Keratinocyte (primary cell): Measurements from ENCODE around the gene P3H2. TPM values are rescaled to one million over a fixed set of nuclear protein-coding genes. Genes with fewer than 3 reads are reported as not detected.
A peak's percentile ranks its signal among the peaks of the same experiment; 100 is the strongest.

ENCODE experiments used
- DNase-seq: peaks from one replicate; pipeline ENCODE4 v3.0.0-alpha.2; 2011; ENCODE audit warnings: low read depth, missing footprints, low spot score
- FAIRE-seq: peaks from 2 replicates; lab custom pipeline; 2011; peaks lifted over from hg19 to GRCh38; lab: Jason Lieb, UNC
- H2AFZ ChIP-seq: 2 replicates; pipeline ENCODE4 v1.6.0; 2012; ENCODE audit warnings: low read length, control low read depth, inconsistent platforms; ENCODE audit not compliant: control insufficient read depth
- H3K27ac ChIP-seq: 2 replicates; pipeline ENCODE4 v1.5.1; 2011; ENCODE audit warnings: low read length; ENCODE audit not compliant: control insufficient read depth, insufficient read depth
- H3K27me3 ChIP-seq: 3 replicates; pipeline ENCODE4 v1.6.0; 2011; ENCODE audit warnings: low read length; ENCODE audit not compliant: control insufficient read depth, insufficient read depth; ENCODE audit errors: extremely low read depth
- H3K36me3 ChIP-seq, 2 experiments: 2 replicates in 1 of 2; 3 replicates in 1 of 2; pipeline ENCODE4 v1.5.1; 2011; ENCODE audit warnings: low read length in 2 of 2, mild to moderate bottlenecking in 1 of 2; ENCODE audit not compliant: control insufficient read depth in 2 of 2, insufficient read depth in 2 of 2; ENCODE audit errors: extremely low read depth in 1 of 2
- H3K4me1 ChIP-seq: 3 replicates; pipeline ENCODE4 v1.5.1; 2011; ENCODE audit warnings: low read length; ENCODE audit not compliant: control insufficient read depth, insufficient read depth; ENCODE audit errors: extremely low read depth
- H3K4me2 ChIP-seq: 3 replicates; pipeline ENCODE4 v1.6.0; 2011; ENCODE audit warnings: low read depth, low read length; ENCODE audit not compliant: control insufficient read depth, insufficient read depth; ENCODE audit errors: extremely low read depth
- H3K4me3 ChIP-seq, 3 experiments: fragments of 200-600 bp in 1 of 3; sonication (generic) in 1 of 3; 2 replicates in 2 of 3; 3 replicates in 1 of 3; pipeline ENCODE4 v1.5.1; 2011 to 2016; ENCODE audit warnings: low read length in 3 of 3, mild to moderate bottlenecking in 3 of 3, control low read depth in 2 of 3, inconsistent platforms in 1 of 3, low read depth in 1 of 3, mixed read lengths in 1 of 3, mixed run types in 1 of 3, moderate library complexity in 1 of 3; ENCODE audit not compliant: control insufficient read depth in 2 of 3, insufficient read depth in 2 of 3; ENCODE audit errors: extremely low read depth in 1 of 3
- H3K79me2 ChIP-seq: 2 replicates; pipeline ENCODE4 v1.6.0; 2012; ENCODE audit warnings: low read length; ENCODE audit not compliant: control insufficient read depth, insufficient read depth
- H3K9ac ChIP-seq: 3 replicates; pipeline ENCODE4 v1.6.0; 2011; ENCODE audit warnings: low read length; ENCODE audit not compliant: control insufficient read depth, insufficient read depth; ENCODE audit errors: extremely low read depth
- H3K9me1 ChIP-seq: 3 replicates; pipeline ENCODE4 v1.6.0; 2011; ENCODE audit warnings: low read length; ENCODE audit not compliant: control insufficient read depth, insufficient read depth; ENCODE audit errors: extremely low read depth
- H3K9me3 ChIP-seq: 2 replicates; pipeline ENCODE4 v1.5.1; 2012; ENCODE audit warnings: low read depth, low read length; ENCODE audit not compliant: control insufficient read depth
- H4K20me1 ChIP-seq: 3 replicates; pipeline ENCODE4 v1.6.0; 2011; ENCODE audit warnings: low read length; ENCODE audit not compliant: control insufficient read depth, insufficient read depth; ENCODE audit errors: extremely low read depth
- EZH2 ChIP-seq: IDR thresholded peaks from one replicate; pipeline ENCODE4 v1.6.1; 2012; ENCODE audit warnings: inconsistent platforms, mild to moderate bottlenecking, low read length, moderate library complexity
- dilution Hi-C: fragments of 300-500 bp; cut with MboI; formaldehyde crosslinking; loops from one replicate; pipeline ENCODE4 v1.7.0; 2020; ENCODE audit warnings: low sequenced_read_pairs; ENCODE audit not compliant: extremely low pct_ligation_motif_present
- polyA plus RNA-seq, 5 experiments: library from polyadenylated mRNA; depleted of rRNA in 3 of 5; stranded (reverse) in 3 of 5; stranded (forward) in 1 of 5; unstranded in 1 of 5; fragments of >200 nt; gene quantifications; 1 replicate in 1 of 5; 2 replicates in 3 of 5; 3 replicates in 1 of 5; pipeline versions ENCODE4 v1.2.1 to v1.2.3, GENCODE V29; 2011 to 2012; ENCODE audit warnings: missing spikeins in 2 of 5, low read depth in 1 of 5, low replicate concordance in 1 of 5
- TF ChIP-seq, protein P1 (sequence below), 3 experiments: IDR thresholded peaks in 1 of 3; conservative IDR thresholded peaks in 1 of 3; optimal IDR thresholded peaks in 1 of 3; 2 replicates in 2 of 3; 3 replicates in 1 of 3; pipeline versions ENCODE3 to v1.5.1; 2011; ENCODE audit warnings: low read length in 3 of 3, mild to moderate bottlenecking in 3 of 3, moderate library complexity in 2 of 3, control low read depth in 1 of 3, inconsistent platforms in 1 of 3; ENCODE audit not compliant: insufficient read depth in 2 of 3; ENCODE audit errors: extremely low read depth in 1 of 3

Gene P3H2
- polyA plus RNA-seq, 1 donor (not counting 4 experiments of a cell fraction or from before 2014, with no cell fraction given) = 115 TPM

DNA sequence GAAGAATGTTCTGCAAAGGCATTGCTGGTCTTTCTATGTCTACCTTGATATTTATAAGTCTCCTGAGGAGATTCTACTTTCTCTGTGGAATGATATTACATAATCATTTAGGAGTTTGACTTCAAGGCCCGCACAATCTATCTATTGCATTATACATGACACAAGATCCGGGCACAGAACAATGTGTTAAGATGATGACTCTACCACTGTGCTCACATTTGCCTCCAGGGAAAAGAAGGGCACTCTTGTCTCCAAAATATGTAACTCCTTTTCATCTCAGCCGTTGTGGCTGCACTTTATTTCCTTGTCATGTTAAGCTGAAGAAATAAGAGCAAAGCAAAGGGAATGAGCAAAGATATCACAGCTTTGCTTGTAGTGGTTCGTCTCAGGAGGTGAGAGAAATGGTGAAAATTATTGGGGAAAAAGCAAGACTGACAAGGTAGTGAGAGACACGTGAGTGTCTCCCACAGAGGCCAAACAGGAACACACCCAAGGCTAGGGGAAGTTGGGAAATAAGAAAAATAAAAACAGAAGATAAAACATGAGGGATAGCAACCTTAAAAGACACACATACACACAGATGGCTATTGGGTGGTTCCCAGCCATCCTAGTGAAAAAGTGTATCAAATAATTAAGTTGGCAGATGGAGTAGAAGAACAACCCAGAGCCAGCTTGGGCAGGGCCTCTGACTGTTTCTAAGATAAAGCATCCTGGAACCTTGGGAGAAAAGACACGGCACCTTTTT is 184.3 kb downstream of the P3H2 start:
- Histone ChIP-seq H3K9me3 (no peaks in the 10 kb centered on the region), H3K4me1 (peaks cover 47% of the 10 kb centered on the region), H2AFZ (no peak overlapping the region), H3K9ac (peak overlapping the region; percentile 59), H3K4me3 (no peak overlapping the region), H3K4me2 (peak overlapping the region; percentile 7), H3K27me3 (no peaks in the 10 kb centered on the region), H3K9me1 (no peaks in the 10 kb centered on the region), H3K36me3 (no peaks in the 10 kb centered on the region), H3K27ac (peak overlapping the region; percentile 95), H3K79me2 (no peaks in the 10 kb centered on the region), H4K20me1 (no peaks in the 10 kb centered on the region)
- DNase-seq (peak; percentile 83), FAIRE-seq (peak; percentile 96)
- dilution Hi-C loops = no loop called here
- TF ChIP-seq, protein P1, sequence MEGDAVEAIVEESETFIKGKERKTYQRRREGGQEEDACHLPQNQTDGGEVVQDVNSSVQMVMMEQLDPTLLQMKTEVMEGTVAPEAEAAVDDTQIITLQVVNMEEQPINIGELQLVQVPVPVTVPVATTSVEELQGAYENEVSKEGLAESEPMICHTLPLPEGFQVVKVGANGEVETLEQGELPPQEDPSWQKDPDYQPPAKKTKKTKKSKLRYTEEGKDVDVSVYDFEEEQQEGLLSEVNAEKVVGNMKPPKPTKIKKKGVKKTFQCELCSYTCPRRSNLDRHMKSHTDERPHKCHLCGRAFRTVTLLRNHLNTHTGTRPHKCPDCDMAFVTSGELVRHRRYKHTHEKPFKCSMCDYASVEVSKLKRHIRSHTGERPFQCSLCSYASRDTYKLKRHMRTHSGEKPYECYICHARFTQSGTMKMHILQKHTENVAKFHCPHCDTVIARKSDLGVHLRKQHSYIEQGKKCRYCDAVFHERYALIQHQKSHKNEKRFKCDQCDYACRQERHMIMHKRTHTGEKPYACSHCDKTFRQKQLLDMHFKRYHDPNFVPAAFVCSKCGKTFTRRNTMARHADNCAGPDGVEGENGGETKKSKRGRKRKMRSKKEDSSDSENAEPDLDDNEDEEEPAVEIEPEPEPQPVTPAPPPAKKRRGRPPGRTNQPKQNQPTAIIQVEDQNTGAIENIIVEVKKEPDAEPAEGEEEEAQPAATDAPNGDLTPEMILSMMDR (optimal IDR thresholded peaks at IDR 0.05 in 1 of 3, IDR thresholded peaks at IDR 0.05 in 1 of 3, conservative IDR thresholded peaks at IDR 0.05 in 1 of 3; ENCODE audit: extremely low read depth in 1 of 3, insufficient read depth in 2 of 3, low read length in 3 of 3) = no peak
- no peak for TF ChIP-seq EZH2

DNA sequence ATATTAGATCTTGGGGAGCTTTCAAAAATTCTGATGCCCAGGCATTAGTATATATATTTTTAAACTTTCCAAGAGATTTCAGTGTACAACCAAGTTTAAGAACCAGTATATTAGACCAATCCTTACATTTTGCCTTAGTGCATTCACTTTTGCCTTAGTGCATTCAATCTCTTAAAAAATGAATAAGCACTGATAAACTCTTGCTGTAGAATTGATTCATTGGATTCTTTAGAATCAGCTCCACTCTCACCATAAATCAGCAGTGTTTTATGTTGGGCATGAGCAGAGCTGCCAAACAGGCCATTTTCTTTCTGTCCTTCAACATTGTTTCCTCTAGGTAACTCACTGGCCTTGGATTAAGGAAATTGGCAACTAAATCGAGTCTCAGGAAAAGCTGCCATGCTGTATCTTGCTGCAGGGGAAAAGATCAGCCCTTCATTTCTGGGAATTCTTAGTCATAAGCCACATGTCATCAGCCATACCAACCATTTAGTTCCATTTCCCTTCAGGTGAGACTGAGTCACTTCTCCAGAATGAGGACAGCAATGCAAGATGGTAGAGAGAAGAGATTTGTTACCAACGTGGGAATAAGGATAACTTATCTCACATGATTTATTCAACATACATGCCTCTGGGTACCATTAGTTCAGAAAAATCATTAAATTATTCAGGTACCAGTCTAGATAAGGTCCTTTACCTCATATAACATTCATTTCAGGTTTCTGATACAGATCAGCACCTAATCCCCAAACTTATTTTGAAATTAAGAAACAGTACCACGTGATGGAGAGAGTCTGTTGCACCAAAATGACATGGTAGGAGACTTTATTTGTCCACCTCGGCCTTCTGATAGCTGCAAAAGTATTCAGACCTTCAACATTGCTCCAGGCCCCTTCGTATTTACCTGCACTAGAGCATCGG is 192.5 kb downstream of the P3H2 start:
- Histone ChIP-seq H3K79me2 (no peaks in the 10 kb centered on the region), H3K4me1 (peaks cover 23% of the 10 kb centered on the region), H2AFZ (peak overlapping the region; percentile 22), H3K4me2 (no peak overlapping the region), H3K36me3 (no peaks in the 10 kb centered on the region), H3K9ac (no peak overlapping the region), H3K9me3 (no peaks in the 10 kb centered on the region), H3K27me3 (no peaks in the 10 kb centered on the region), H3K4me3 (no peak overlapping the region), H3K27ac (peak overlapping the region; percentile 75), H4K20me1 (no peaks in the 10 kb centered on the region), H3K9me1 (no peaks in the 10 kb centered on the region)
- DNase-seq = peak; percentile 69
- FAIRE-seq = peak; percentile 100
- TF ChIP-seq, protein P1 (optimal IDR thresholded peaks at IDR 0.05 in 1 of 3, IDR thresholded peaks at IDR 0.05 in 1 of 3, conservative IDR thresholded peaks at IDR 0.05 in 1 of 3; ENCODE audit: extremely low read depth in 1 of 3, insufficient read depth in 2 of 3, low read length in 3 of 3) = no peak
- no peak for TF ChIP-seq EZH2
- dilution Hi-C loops = no loop called here
